Esophagus (tissue), 2 donors: ENCODE measurements around the gene TSEN2. TPM values are rescaled to one million over a fixed set of nuclear protein-coding genes. Genes with fewer than 3 reads are reported as not detected.

Experiments used
- H3K27ac ChIP-seq, 2 donors: one replicate each; pipeline ENCODE4 v1.5.1; 2013; ENCODE audit warnings: low read depth in 2 of 2, mild to moderate bottlenecking in 2 of 2, inconsistent platforms in 1 of 2, low read length in 1 of 2, moderate library complexity in 1 of 2
- H3K27me3 ChIP-seq, 2 donors: one replicate each; pipeline ENCODE4 v1.6.1; 2013; ENCODE audit warnings: low read length in 2 of 2, control low read depth in 1 of 2, mild to moderate bottlenecking in 1 of 2; ENCODE audit not compliant: insufficient read depth in 2 of 2, control insufficient read depth in 1 of 2
- H3K36me3 ChIP-seq, 2 donors: one replicate each; pipeline ENCODE4 v1.6.1; 2013; ENCODE audit warnings: low read length in 1 of 2; ENCODE audit not compliant: control insufficient read depth in 2 of 2, insufficient read depth in 2 of 2
- H3K4me1 ChIP-seq, 2 donors: one replicate each; pipeline ENCODE4 v1.6.1; 2013; ENCODE audit warnings: low read length in 1 of 2; ENCODE audit not compliant: control insufficient read depth in 2 of 2, insufficient read depth in 2 of 2
- H3K4me3 ChIP-seq, 2 donors: one replicate each; pipeline ENCODE4 v1.5.1; 2013; ENCODE audit warnings: low read length in 2 of 2, mild to moderate bottlenecking in 2 of 2, low read depth in 1 of 2, moderate library complexity in 1 of 2
- H3K9me3 ChIP-seq, 2 donors: one replicate each; pipeline ENCODE4 v1.6.1; 2013; ENCODE audit warnings: mild to moderate bottlenecking in 2 of 2, low read depth in 1 of 2, low read length in 1 of 2, moderate library complexity in 1 of 2; ENCODE audit not compliant: control insufficient read depth in 2 of 2, insufficient read depth in 1 of 2
- WGBS, 2 donors: extraction: QIAGEN DNeasy Blood & Tissue Kit; methylation state at CpG; one replicate each; pipeline ENCODE4 v1.1.7; 2013; 5-methylcytosine and 5-hydroxymethylcytosine counted together
- polyA plus RNA-seq, 2 donors: library from polyadenylated mRNA; stranded (reverse); fragments of 200-250 nt; gene quantifications; one replicate each; pipeline ENCODE4 v1.2.3, GENCODE V29; 2013
- donor health status: healthy with polysubstance abuse.
- donor health status: Bipolar disorder and iron deficiency.

The TSEN2 gene
- polyA plus RNA-seq, 2 donors, result 9.8 to 15.3 TPM

- Histone ChIP-seq H3K4me1 (no peaks in the 10 kb centered on the region), H3K27me3 (no peaks in the 10 kb centered on the region), H3K4me3 (no peak overlapping the region), H3K9me3 (no peaks in the 10 kb centered on the region), H3K27ac (no peak overlapping the region), H3K36me3 (peaks cover 17 to 21% of the 10 kb centered on the region in 2 donors)
- 54 to 66% methylated on average over 3 of the region's 3 CpGs for WGBS, 2 donors
These were observed 84.5 kb downstream of the TSEN2 start for GRCh38 chr3:12568747-12569146.

GRCh38 chr3:12569836-12570235, 85.6 kb downstream of the TSEN2 start:
- H3K27me3 ChIP-seq, result no peaks in the 10 kb centered on the region
- WGBS, 2 donors, result 88% methylated on average over 6 of the region's 6 CpGs
- no peak overlapping the region for H3K4me3 ChIP-seq
- peaks cover 24 to 28% of the 10 kb centered on the region in 2 donors for H3K36me3 ChIP-seq
- no peaks in the 10 kb centered on the region for H3K4me1 ChIP-seq
- no peaks in the 10 kb centered on the region for H3K9me3 ChIP-seq
- H3K27ac ChIP-seq, result no peak overlapping the region

GRCh38 chr3:12571986-12572385, 87.7 kb downstream of the TSEN2 start:
- peaks cover 29 to 38% of the 10 kb centered on the region in 2 donors for H3K36me3 ChIP-seq

GRCh38 chr3:12574131-12574530, 89.9 kb downstream of the TSEN2 start:
- Histone ChIP-seq H3K36me3 (peaks cover 29 to 38% of the 10 kb centered on the region in 2 donors), H3K9me3 (no peaks in the 10 kb centered on the region), H3K4me1 (no peaks in the 10 kb centered on the region), H3K27me3 (no peaks in the 10 kb centered on the region), H3K27ac (no peak overlapping the region), H3K4me3 (no peak overlapping the region)
- WGBS, 2 donors, result 95 to 97% methylated on average over 6 of the region's 6 CpGs

More at GRCh38 chr3:12571986-12572385, 87.7 kb downstream of the TSEN2 start:
- Histone ChIP-seq H3K27ac (no peak overlapping the region), H3K9me3 (no peaks in the 10 kb centered on the region), H3K27me3 (no peaks in the 10 kb centered on the region), H3K4me1 (no peaks in the 10 kb centered on the region), H3K4me3 (no peak overlapping the region)
- WGBS, 2 donors, result 94 to 95% methylated on average over 11 of the region's 11 CpGs

GRCh38 chr3:12574661-12575060, 90.4 kb downstream of the TSEN2 start:
- no peak overlapping the region for H3K27ac ChIP-seq
- no peaks in the 10 kb centered on the region for H3K9me3 ChIP-seq
- no peaks in the 10 kb centered on the region for H3K27me3 ChIP-seq
- peaks cover 0 to 2% of the 10 kb centered on the region in 2 donors for H3K4me1 ChIP-seq
- H3K4me3 ChIP-seq, result no peak overlapping the region
- 62 to 69% methylated on average over 7 of the region's 7 CpGs for WGBS, 2 donors
- peaks cover 29 to 39% of the 10 kb centered on the region in 2 donors for H3K36me3 ChIP-seq

GRCh38 chr3:12577379-12577778, 93.1 kb downstream of the TSEN2 start:
- peaks cover 12 to 41% of the 10 kb centered on the region in 2 donors for H3K36me3 ChIP-seq
- peaks cover 0 to 2% of the 10 kb centered on the region in 2 donors for H3K4me1 ChIP-seq
- H3K27ac ChIP-seq, result no peak overlapping the region
- H3K9me3 ChIP-seq, result no peaks in the 10 kb centered on the region
- WGBS, 2 donors, result 95 to 96% methylated on average over 5 of the region's 5 CpGs
- H3K4me3 ChIP-seq, result no peak overlapping the region
- H3K27me3 ChIP-seq, result no peaks in the 10 kb centered on the region

- H3K27ac ChIP-seq, result no peak overlapping the region
- H3K27me3 ChIP-seq, result no peaks in the 10 kb centered on the region
- H3K36me3 ChIP-seq, result peaks cover 18 to 42% of the 10 kb centered on the region in 2 donors
- no peak overlapping the region for H3K4me3 ChIP-seq
- 73 to 78% methylated on average over 2 of the region's 2 CpGs for WGBS, 2 donors
- no peaks in the 10 kb centered on the region for H3K9me3 ChIP-seq
- peaks cover 0 to 2% of the 10 kb centered on the region in 2 donors for H3K4me1 ChIP-seq
These were observed 94.5 kb downstream of the TSEN2 start for GRCh38 chr3:12578742-12579141.

- Histone ChIP-seq H3K4me3 (no peak overlapping the region), H3K27me3 (no peaks in the 10 kb centered on the region), H3K36me3 (peaks cover 20 to 45% of the 10 kb centered on the region in 2 donors), H3K27ac (no peak overlapping the region), H3K4me1 (peaks cover 0 to 2% of the 10 kb centered on the region in 2 donors), H3K9me3 (no peaks in the 10 kb centered on the region)
- WGBS, 2 donors, result 87 to 89% methylated on average over 3 of the region's 3 CpGs
These were observed 95.2 kb downstream of the TSEN2 start for GRCh38 chr3:12579456-12579855.

GRCh38 chr3:12579905-12580304, 95.6 kb downstream of the TSEN2 start:
- 49 to 54% methylated on average over 3 of the region's 3 CpGs for WGBS, 2 donors
- H3K36me3 ChIP-seq, result peaks cover 20 to 45% of the 10 kb centered on the region in 2 donors
- peaks cover 0 to 2% of the 10 kb centered on the region in 2 donors for H3K4me1 ChIP-seq
- no peaks in the 10 kb centered on the region for H3K27me3 ChIP-seq
- no peak overlapping the region for H3K4me3 ChIP-seq
- peak overlapping the region in 1 of 2 donors; percentile 35 for H3K27ac ChIP-seq
- H3K9me3 ChIP-seq, result no peaks in the 10 kb centered on the region

GRCh38 chr3:12582730-12583129, 98.5 kb downstream of the TSEN2 start:
- Histone ChIP-seq H3K9me3 (no peaks in the 10 kb centered on the region), H3K36me3 (peaks cover 22 to 43% of the 10 kb centered on the region in 2 donors), H3K4me1 (peaks cover under 1 to 2% of the 10 kb centered on the region in 2 donors), H3K27me3 (no peaks in the 10 kb centered on the region), H3K4me3 (no peak overlapping the region), H3K27ac (no peak overlapping the region)
- WGBS, 2 donors, result 72 to 74% methylated on average over 4 of the region's 4 CpGs
